ENCODE measurements around the gene BATF2. TPM values are rescaled to one million over a fixed set of nuclear protein-coding genes. Genes with fewer than 3 reads are reported as not detected.

The BATF2 gene
- total RNA-seq, 1 experiment from 2014 or later: 0.72 TPM

- Histone ChIP-seq H3K4me2 (ENCODE audit: insufficient read depth, insufficient read length, low read length) (no peak overlapping the region), H3T11ph (ENCODE audit: low read length) (no peak overlapping the region), H4K8ac (replicated peaks; ENCODE audit: insufficient read length, low read depth, low read length) (no peak overlapping the region), H3K79me2 (ENCODE audit: insufficient read depth, low read length) (no peaks in the 10 kb centered on the region), H2BK20ac (ENCODE audit: low read depth, low read length, poor library complexity, severe bottlenecking) (no peak overlapping the region), H2BK15ac (ENCODE audit: low read depth, low read length) (no peak overlapping the region), H3K23ac (ENCODE audit: insufficient read length, low read depth, low read length) (no peak overlapping the region), H3K14ac (ENCODE audit: insufficient read depth, low read length) (no peak overlapping the region), H3K56ac (ENCODE audit: insufficient read length, low read depth, low read length) (no peak overlapping the region), H2BK12ac (ENCODE audit: insufficient read length, low read depth, low read length) (no peak overlapping the region), H4K91ac (ENCODE audit: insufficient read length, low read depth, low read length) (no peak overlapping the region), H3K9ac (ENCODE audit: extremely low read depth, insufficient read length, low read length) (no peak overlapping the region), H2BK120ac (ENCODE audit: low read depth, low read length, poor library complexity, severe bottlenecking) (no peak overlapping the region), H4K20me1 (ENCODE audit: control insufficient read depth, insufficient read depth, insufficient read length) (no peaks in the 10 kb centered on the region), H3K4ac (ENCODE audit: low read depth, low read length) (no peak overlapping the region), H2AFZ (ENCODE audit: low read length) (no peak overlapping the region), H3K9me3 (ENCODE audit: control insufficient read depth, low read depth, low read length) (no peaks in the 10 kb centered on the region), H3K27me3 (ENCODE audit: insufficient read depth, low read length) (no peaks in the 10 kb centered on the region), H4K5ac (ENCODE audit: insufficient read length, low read depth, low read length) (no peak overlapping the region), H3K18ac (ENCODE audit: insufficient read length, low read depth, low read length) (no peak overlapping the region), H2BK5ac (ENCODE audit: insufficient read length, low read length) (no peak overlapping the region), H3K79me1 (ENCODE audit: insufficient read depth, low read depth, low read length, poor library complexity, severe bottlenecking) (no peaks in the 10 kb centered on the region), H3K27ac (ENCODE audit: insufficient read length, low read depth, low read length) (no peak overlapping the region), H3K4me1 (ENCODE audit: insufficient read depth, low read length) (no peaks in the 10 kb centered on the region), H3K23me2 (ENCODE audit: insufficient read length, low read depth, low read length, poor library complexity, severe bottlenecking) (no peaks in the 10 kb centered on the region), H2AK5ac (ENCODE audit: insufficient read length, low read length) (no peak overlapping the region)
- WGBS (ENCODE audit: extremely low coverage, insufficient read length, low lambda C conversion rate): no CpG with 5 or more reads among the region's 5 CpGs
- Mint-ChIP-seq H3K27me3 (ENCODE audit: low read depth) (peaks cover 7% of the 10 kb centered on the region), H3K4me3 (no peak overlapping the region), H3K9me3 (peaks cover 0 to 3% of the 10 kb centered on the region in 2 experiments; a peak in 1 of 5 replicates), H3K36me3 (ENCODE audit: insufficient read depth in 1 of 3, low read depth in 3 of 3) (no peaks in the 10 kb centered on the region), H3K27ac (no peak overlapping the region; a peak in 1 of 7 replicates), H3K4me1 (no peaks in the 10 kb centered on the region)
- TF ChIP-seq CTCF (conservative IDR thresholded peaks at IDR 0.05): no peak
- no peak for DNase-seq
Observed at GRCh38 chr11:64969209-64969608, 27.6 kb downstream of the BATF2 start.

Data from H9 (cell line).